ENCODE results near the gene STK38. TPM values are rescaled to one million over a fixed set of nuclear protein-coding genes. Genes with fewer than 3 reads are reported as not detected.

Gene STK38
- total and polyA plus RNA-seq, 9 of the 15 experiments (the other 6 are each of a cell fraction or from before 2014, with no cell fraction given) = 5.7 to 28.7 (median 19.5) TPM

DNA sequence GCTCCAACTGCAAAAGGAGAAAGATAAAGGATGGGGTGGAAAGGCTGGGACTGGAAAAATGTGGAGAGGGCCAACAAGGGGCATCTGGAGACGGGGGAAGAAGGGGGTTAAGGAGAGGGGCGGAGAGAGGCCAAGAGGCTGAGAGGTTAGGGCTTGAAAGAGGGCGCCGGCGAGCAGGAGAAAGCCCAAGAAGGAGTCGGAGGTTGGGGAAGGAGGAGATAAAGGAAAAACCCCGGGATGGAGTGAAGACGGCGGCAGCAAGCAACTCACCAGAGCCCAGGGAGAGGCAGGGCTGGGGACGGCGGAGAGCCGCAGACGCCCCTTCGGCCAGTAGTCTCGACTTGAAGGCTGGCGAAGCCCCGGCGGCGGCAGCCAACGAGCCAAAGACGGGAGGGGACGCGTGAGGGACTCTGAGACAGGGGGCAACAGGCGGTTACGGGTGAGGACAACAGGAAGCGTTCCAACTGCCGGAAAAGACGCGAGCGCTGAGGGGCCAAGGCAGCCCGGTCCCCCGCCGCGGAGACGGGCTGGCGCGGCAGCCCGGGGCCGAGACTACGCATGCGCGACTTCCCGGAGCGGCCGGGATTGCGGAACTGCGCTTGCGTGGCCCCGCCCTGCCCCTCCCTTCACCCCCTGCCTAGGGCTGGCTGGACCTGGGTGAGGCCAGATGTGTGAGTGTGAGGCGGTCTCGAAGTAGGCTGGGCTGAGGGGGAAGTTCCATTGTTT lies at the start of gene STK38 (continued):
- TF ChIP-seq FOXK2 (conservative IDR thresholded peaks at IDR 0.05 in 1 of 2, IDR thresholded peaks at IDR 0.05 in 1 of 2; ENCODE audit: low read depth in 2 of 2) = peak in 1 of 2 experiments; percentile 50; a peak in 2 of 4 replicates
- peak in 1 of 2 experiments; percentile 83; a peak in 2 of 4 replicates for TF ChIP-seq HDAC1 (IDR thresholded peaks at IDR 0.05)
- 0 out of 2 replicates have a peak, but pooled peaks have one; percentile 32 for TF ChIP-seq ETS1 (conservative IDR thresholded peaks at IDR 0.05; ENCODE audit: control insufficient read depth, low read depth, low read length)
- peak; percentile 57; the same call in 1 of the 2 replicates for TF ChIP-seq CBX1 (IDR thresholded peaks at IDR 0.05; ENCODE audit: low read depth)
- TF ChIP-seq RCOR1 (IDR thresholded peaks at IDR 0.05; ENCODE audit: borderline replicate concordance in 1 of 2, low read depth in 2 of 2, low read length in 2 of 2) = peak in 1 of 2 experiments; percentile 21; a peak in 1 of 4 replicates
- TF ChIP-seq NFE2 (IDR thresholded peaks at IDR 0.05; ENCODE audit: low read depth) = no peak
- peak; percentile 80 for TF ChIP-seq L3MBTL2 (IDR thresholded peaks at IDR 0.05)
- TF ChIP-seq PML (IDR thresholded peaks at IDR 0.05; ENCODE audit: low read length) = no peak; the same call in 1 of the 2 replicates
- no peak for TF ChIP-seq ZNF384 (IDR thresholded peaks at IDR 0.05; ENCODE audit: low read depth, low read length)
- peak; percentile 78 for TF ChIP-seq SAP30 (IDR thresholded peaks at IDR 0.05; ENCODE audit: borderline replicate concordance, insufficient read depth, low read depth, low read length, poor library complexity, severe bottlenecking)
- TF ChIP-seq NR4A1 (CRISPR knock-in tag; IDR thresholded peaks at IDR 0.05) = no peak; the same call in 1 of the 2 replicates
- no peak for TF ChIP-seq NR4A1 (tag; IDR thresholded peaks at IDR 0.05)
- TF ChIP-seq, protein P1, sequence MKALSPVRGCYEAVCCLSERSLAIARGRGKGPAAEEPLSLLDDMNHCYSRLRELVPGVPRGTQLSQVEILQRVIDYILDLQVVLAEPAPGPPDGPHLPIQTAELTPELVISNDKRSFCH (CRISPR knock-in tag; IDR thresholded peaks at IDR 0.05) = no peak
- TF ChIP-seq, protein P1 (tag; IDR thresholded peaks at IDR 0.05) = peak; percentile 72
- TF ChIP-seq ZNF431 (CRISPR knock-in tag; IDR thresholded peaks at IDR 0.05) = no peak
- TF ChIP-seq, protein P2, sequence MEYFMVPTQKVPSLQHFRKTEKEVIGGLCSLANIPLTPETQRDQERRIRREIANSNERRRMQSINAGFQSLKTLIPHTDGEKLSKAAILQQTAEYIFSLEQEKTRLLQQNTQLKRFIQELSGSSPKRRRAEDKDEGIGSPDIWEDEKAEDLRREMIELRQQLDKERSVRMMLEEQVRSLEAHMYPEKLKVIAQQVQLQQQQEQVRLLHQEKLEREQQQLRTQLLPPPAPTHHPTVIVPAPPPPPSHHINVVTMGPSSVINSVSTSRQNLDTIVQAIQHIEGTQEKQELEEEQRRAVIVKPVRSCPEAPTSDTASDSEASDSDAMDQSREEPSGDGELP (CRISPR knock-in tag; IDR thresholded peaks at IDR 0.05; ENCODE audit: borderline replicate concordance) = peak; percentile 79; the same call in 1 of the 2 replicates
- TF ChIP-seq UBTF (IDR thresholded peaks at IDR 0.05; ENCODE audit: borderline replicate concordance in 1 of 2, low read depth in 2 of 2, low read length in 2 of 2) = 0 out of 4 replicates have a peak, but pooled peaks of 1 of the 2 experiments have one; percentile 66
- no peak for TF ChIP-seq ZNF253 (CRISPR knock-in tag; conservative IDR thresholded peaks at IDR 0.05)
- TF ChIP-seq MBD2 (IDR thresholded peaks at IDR 0.05; ENCODE audit: borderline replicate concordance, low read depth) = peak; percentile 59; the same call in 1 of the 2 replicates
- TF ChIP-seq MTA1 (IDR thresholded peaks at IDR 0.05; ENCODE audit: borderline replicate concordance) = peak; percentile 85
- 0 out of 2 replicates have a peak, but pooled peaks have one; percentile 23 for TF ChIP-seq ZNF395 (CRISPR knock-in tag; IDR thresholded peaks at IDR 0.05)

Data from K562 (cell line).